Measurements from ENCODE around the gene TTF2.

- TF ChIP-seq EZH2 (IDR thresholded peaks at IDR 0.05): no peak
- no peak for TF ChIP-seq CTCF (IDR thresholded peaks at IDR 0.05)
These were observed 42.5 kb upstream of the TTF2 start for GRCh38 chr1:117017648-117018047.
